A673 (cell line): Measurements from ENCODE around the gene P3H3.

Source experiments
- EZH2 ChIP-seq: fragments of 200-600 bp; sonication (generic); IDR thresholded peaks from 2 replicates; pipeline ENCODE4 v1.6.1; 2017; ENCODE audit warnings: borderline replicate concordance, low read depth, mild to moderate bottlenecking, mixed read lengths, antibody characterized with exemption, low read length; ENCODE audit not compliant: poor library complexity, severe bottlenecking
- TF ChIP-seq, protein P1 (sequence below): fragments of 300-800, 200-600 bp; sonication (generic); conservative IDR thresholded peaks from 2 replicates; pipeline ENCODE4 v1.5.1; 2017; ENCODE audit warnings: low read depth, mild to moderate bottlenecking, antibody characterized with exemption, low read length, moderate library complexity, mixed read lengths

DNA sequence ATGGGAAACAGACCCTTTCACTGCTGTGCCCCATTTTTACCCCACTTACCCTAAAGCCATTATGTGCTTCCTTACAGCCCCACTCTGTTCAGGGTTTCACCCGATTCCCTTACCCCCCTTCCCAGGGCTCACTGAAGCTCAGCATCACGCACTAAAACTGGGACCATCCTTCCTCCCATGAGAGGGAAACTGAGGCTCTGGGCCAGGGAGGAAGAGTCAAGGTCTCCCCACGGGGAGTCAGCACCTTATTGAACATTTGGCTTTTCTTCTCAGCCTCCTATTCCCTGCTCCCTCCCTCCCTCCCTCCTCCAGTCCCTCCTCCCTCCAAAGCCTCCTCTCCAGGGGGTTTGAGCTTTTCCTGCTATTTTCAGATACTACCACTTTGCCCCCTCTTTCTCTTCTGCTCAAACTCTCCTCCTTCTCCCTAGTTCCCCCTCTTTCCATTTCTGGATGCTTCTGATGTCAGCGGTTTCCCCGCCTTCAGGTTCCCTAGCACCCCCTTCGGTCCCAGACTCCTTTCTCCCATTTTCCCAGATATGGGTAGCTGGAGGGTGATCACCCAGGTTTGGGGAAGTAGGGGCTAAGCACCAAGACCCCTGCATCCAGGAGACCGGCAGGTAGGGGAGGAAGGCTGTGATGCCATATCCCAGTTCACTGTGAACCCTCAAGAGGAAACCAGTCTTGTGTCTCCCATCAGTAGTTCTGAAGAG is 5.6 kb upstream of the P3H3 start:
- TF ChIP-seq, protein P1, sequence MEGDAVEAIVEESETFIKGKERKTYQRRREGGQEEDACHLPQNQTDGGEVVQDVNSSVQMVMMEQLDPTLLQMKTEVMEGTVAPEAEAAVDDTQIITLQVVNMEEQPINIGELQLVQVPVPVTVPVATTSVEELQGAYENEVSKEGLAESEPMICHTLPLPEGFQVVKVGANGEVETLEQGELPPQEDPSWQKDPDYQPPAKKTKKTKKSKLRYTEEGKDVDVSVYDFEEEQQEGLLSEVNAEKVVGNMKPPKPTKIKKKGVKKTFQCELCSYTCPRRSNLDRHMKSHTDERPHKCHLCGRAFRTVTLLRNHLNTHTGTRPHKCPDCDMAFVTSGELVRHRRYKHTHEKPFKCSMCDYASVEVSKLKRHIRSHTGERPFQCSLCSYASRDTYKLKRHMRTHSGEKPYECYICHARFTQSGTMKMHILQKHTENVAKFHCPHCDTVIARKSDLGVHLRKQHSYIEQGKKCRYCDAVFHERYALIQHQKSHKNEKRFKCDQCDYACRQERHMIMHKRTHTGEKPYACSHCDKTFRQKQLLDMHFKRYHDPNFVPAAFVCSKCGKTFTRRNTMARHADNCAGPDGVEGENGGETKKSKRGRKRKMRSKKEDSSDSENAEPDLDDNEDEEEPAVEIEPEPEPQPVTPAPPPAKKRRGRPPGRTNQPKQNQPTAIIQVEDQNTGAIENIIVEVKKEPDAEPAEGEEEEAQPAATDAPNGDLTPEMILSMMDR, result no peak
- TF ChIP-seq EZH2, result no peak
